ENCODE data around the gene SLC16A4.
"Not testable (repeated sequence)": the region's sequence is repeated elsewhere in the genome, so short reads cannot be mapped to it uniquely, and the experiment has no call there.

SLC16A4 gene

GRCh38 chr1:110390692-110391245 lies at the start of gene SLC16A4:
Gene SLC16A4, minus strand, starts transcription at chr1:110391026. Its CDS starts 1,703 bp downstream, at chr1:110389323.
- no peak for DNase-seq (ENCODE audit: extremely low spot score)
- no peak for TF ChIP-seq CTCF (IDR thresholded peaks at IDR 0.05; ENCODE audit: control extremely low read depth, extremely low read depth, low read depth, missing control alignments)
- ChIA-PET CTCF (interaction anchor here (1.8 kb wide), 1 partner anchor 10 kb away, joined by 6 read pairs; no protein-coding TSS in a partner anchor), POLR2A (no interaction called here)

- DNase-seq (ENCODE audit: extremely low spot score); POLR2A ChIA-PET: not testable (repeated sequence)
- CTCF ChIA-PET: interaction anchor here (3.6 kb wide), 1 partner anchor 27 kb away, joined by 16 read pairs; no protein-coding TSS in a partner anchor
Measured at GRCh38 chr1:110439873-110440272, 49.0 kb upstream of the SLC16A4 start.

GRCh38 chr1:110438893-110439292 lies 48.1 kb upstream of the SLC16A4 start:
- DNase-seq (ENCODE audit: extremely low spot score): no peak
- no peak for TF ChIP-seq CTCF (IDR thresholded peaks at IDR 0.05; ENCODE audit: control extremely low read depth, extremely low read depth, low read depth, missing control alignments)
- ChIA-PET POLR2A (no interaction called here), CTCF (interaction anchor here (1.1 to 3.6 kb wide), 7 partner anchors 10 to 232 kb away, joined by 3 to 16 read pairs (median 5); no protein-coding TSS in a partner anchor)

GRCh38 chr1:110437645-110438299 lies 46.9 kb upstream of the SLC16A4 start:
- DNase-seq (ENCODE audit: extremely low spot score); POLR2A ChIA-PET: not testable (repeated sequence)
- CTCF ChIA-PET: interaction anchor here (0.9 to 1.9 kb wide), 10 partner anchors 9 to 242 kb away, joined by 3 to 12 read pairs (median 4); no protein-coding TSS in a partner anchor

- no peak for TF ChIP-seq CTCF (IDR thresholded peaks at IDR 0.05; ENCODE audit: control extremely low read depth, extremely low read depth, low read depth, missing control alignments)
- ChIA-PET POLR2A (no interaction called here), CTCF (interaction anchor here (1.0 to 1.9 kb wide), 6 partner anchors 8 to 229 kb away, joined by 3 to 12 read pairs (median 4); no protein-coding TSS in a partner anchor)
- no peak for DNase-seq (ENCODE audit: extremely low spot score)
Measured at GRCh38 chr1:110436635-110437034, 45.8 kb upstream of the SLC16A4 start.

GRCh38 chr1:110434946-110435345 lies 44.1 kb upstream of the SLC16A4 start:
- no peak for DNase-seq (ENCODE audit: extremely low spot score)
- ChIA-PET CTCF (interaction anchor here (1.1 to 1.9 kb wide), 5 partner anchors 12 to 232 kb away, joined by 3 to 7 read pairs (median 3); no protein-coding TSS in a partner anchor), POLR2A (no interaction called here)
- no peak for TF ChIP-seq CTCF (IDR thresholded peaks at IDR 0.05; ENCODE audit: control extremely low read depth, extremely low read depth, low read depth, missing control alignments)

- CTCF ChIA-PET: interaction anchor here (0.7 to 1.3 kb wide), 7 partner anchors 21 to 237 kb away, joined by 3 to 6 read pairs (median 3); no protein-coding TSS in a partner anchor
- POLR2A ChIA-PET: no interaction called here
- DNase-seq (ENCODE audit: extremely low spot score): no peak
- TF ChIP-seq CTCF (IDR thresholded peaks at IDR 0.05; ENCODE audit: control extremely low read depth, extremely low read depth, low read depth, missing control alignments): no peak
Measured at GRCh38 chr1:110433803-110434202, 43.0 kb upstream of the SLC16A4 start.
